ENCODE measurements around the gene CLDN6.

- TF ChIP-seq POLR2AphosphoS5 (IDR thresholded peaks at IDR 0.05; ENCODE audit: low read depth, low read length) (no peak), POLR2A (IDR thresholded peaks at IDR 0.05; ENCODE audit: low read depth, low read length) (no peak), PAX5 (IDR thresholded peaks at IDR 0.05; ENCODE audit: insufficient read depth, low read length, severe bottlenecking) (peak; percentile 74)
These were observed 41.2 kb upstream of the CLDN6 start for GRCh38 chr16:3059041-3059722.
